HG03135 (cell line): ENCODE data around the gene ROBO2.
"Not testable (repeated sequence)": the region's sequence is repeated elsewhere in the genome, so short reads cannot be mapped to it uniquely, and the experiment has no call there.

Experiments used
- ATAC-seq: cut with Tn5 transposase; IDR thresholded peaks from one replicate; pipeline ENCODE4 v1.9.1; 2021; ENCODE audit warnings: mild to moderate bottlenecking, moderate library complexity; ENCODE audit not compliant: unreplicated experiment

The ROBO2 gene

GRCh38 chr3:77394046-77394445, 354.1 kb downstream of the ROBO2 start:
- no peak for ATAC-seq

- no peak for ATAC-seq
Observed at GRCh38 chr3:77404871-77405270, 365.0 kb downstream of the ROBO2 start.

- ATAC-seq, result no peak
Observed at GRCh38 chr3:77407441-77407840, 367.5 kb downstream of the ROBO2 start.

- not testable (repeated sequence) for ATAC-seq
Observed at GRCh38 chr3:77410334-77410733, 370.4 kb downstream of the ROBO2 start.

- no peak for ATAC-seq
Observed at GRCh38 chr3:77411334-77411733, 371.4 kb downstream of the ROBO2 start.

- no peak for ATAC-seq
Observed at GRCh38 chr3:77412021-77412438, 372.1 kb downstream of the ROBO2 start.

- ATAC-seq, result no peak
Observed at GRCh38 chr3:77412584-77412983, 372.7 kb downstream of the ROBO2 start.

- ATAC-seq, result no peak
Observed at GRCh38 chr3:77414881-77415280, 375.0 kb downstream of the ROBO2 start.

- no peak for ATAC-seq
Observed at GRCh38 chr3:77420336-77420735, 380.4 kb downstream of the ROBO2 start.

- no peak for ATAC-seq
Observed at GRCh38 chr3:77421916-77422315, 382.0 kb downstream of the ROBO2 start.

- ATAC-seq, result no peak
Observed at GRCh38 chr3:77426531-77426930, 386.6 kb downstream of the ROBO2 start.

- no peak for ATAC-seq
Observed at GRCh38 chr3:77427528-77427927, 387.6 kb downstream of the ROBO2 start.

- no peak for ATAC-seq
Observed at GRCh38 chr3:77436908-77437307, 397.0 kb downstream of the ROBO2 start.

- no peak for ATAC-seq
Observed at GRCh38 chr3:77446084-77446483, 406.2 kb downstream of the ROBO2 start.

- no peak for ATAC-seq
Observed at GRCh38 chr3:77446761-77447160, 406.9 kb downstream of the ROBO2 start.

GRCh38 chr3:77449459-77450350, 409.8 kb downstream of the ROBO2 start:
- ATAC-seq, result no peak

- ATAC-seq, result no peak
Observed at GRCh38 chr3:77456431-77456830, 416.5 kb downstream of the ROBO2 start.

- ATAC-seq, result no peak
Observed at GRCh38 chr3:77456906-77457305, 417.0 kb downstream of the ROBO2 start.

- no peak for ATAC-seq
Observed at GRCh38 chr3:77459926-77460325, 420.0 kb downstream of the ROBO2 start.

GRCh38 chr3:77460326-77460725, 420.4 kb downstream of the ROBO2 start:
- ATAC-seq, result no peak

GRCh38 chr3:77462951-77463350, 423.1 kb downstream of the ROBO2 start:
- ATAC-seq, result no peak

- no peak for ATAC-seq
Observed at GRCh38 chr3:77464111-77464688, 424.3 kb downstream of the ROBO2 start.
